Hepatocyte (in vitro differentiated cells): ENCODE results near the gene SLFNL1. TPM values are rescaled to one million over a fixed set of nuclear protein-coding genes. Genes with fewer than 3 reads are reported as not detected.

Experiments
- DNase-seq: peaks from one replicate; pipeline ENCODE4 v3.0.0-alpha.2; 2016; ENCODE audit warnings: low spot score
- H2AFZ ChIP-seq: fragments of 200-600 bp; sonication (generic); 2 replicates; pipeline ENCODE4 v1.6.0; 2016; ENCODE audit warnings: antibody characterized with exemption, mild to moderate bottlenecking
- H3K27ac ChIP-seq: fragments of 200-600 bp; sonication (generic); 2 replicates; pipeline ENCODE4 v1.5.1; 2016; ENCODE audit warnings: mild to moderate bottlenecking
- H3K27me3 ChIP-seq: fragments of 200-600 bp; sonication (generic); 2 replicates; pipeline ENCODE4 v1.6.1; 2016
- H3K36me3 ChIP-seq: fragments of 200-600 bp; sonication (generic); replicated peaks from 2 replicates; pipeline ENCODE4 v1.5.1; 2016; ENCODE audit warnings: low read depth; ENCODE audit not compliant: insufficient read depth
- H3K4me1 ChIP-seq: fragments of 200-600 bp; sonication (generic); 2 replicates; pipeline ENCODE4 v1.5.1; 2016; ENCODE audit warnings: mild to moderate bottlenecking, moderate library complexity; ENCODE audit not compliant: insufficient read depth
- H3K4me2 ChIP-seq: fragments of 200-600 bp; sonication (generic); 2 replicates; pipeline ENCODE4 v1.6.0; 2016
- H3K4me3 ChIP-seq: fragments of 200-600 bp; sonication (generic); 2 replicates; pipeline ENCODE4 v1.5.1; 2016; ENCODE audit warnings: mild to moderate bottlenecking
- H3K79me2 ChIP-seq: fragments of 200-600 bp; sonication (generic); 2 replicates; pipeline ENCODE4 v1.6.0; 2017; ENCODE audit warnings: mild to moderate bottlenecking
- H3K9me2 ChIP-seq: fragments of 200-600 bp; sonication (generic); replicated peaks from 2 replicates; pipeline ENCODE4 v1.6.0; 2017; ENCODE audit warnings: mild to moderate bottlenecking; ENCODE audit not compliant: insufficient read depth
- H3K9me3 ChIP-seq: fragments of 200-600 bp; sonication (generic); 2 replicates; pipeline ENCODE4 v1.5.1; 2016; ENCODE audit warnings: low read depth, mild to moderate bottlenecking
- H4K20me1 ChIP-seq: fragments of 200-600 bp; sonication (generic); 2 replicates; pipeline ENCODE4 v1.6.0; 2016; ENCODE audit warnings: mild to moderate bottlenecking; ENCODE audit not compliant: insufficient read depth, poor library complexity, severe bottlenecking
- EZH2 ChIP-seq: fragments of 200-600 bp; sonication (generic); IDR thresholded peaks from 2 replicates; pipeline ENCODE4 v1.6.1; 2016; ENCODE audit warnings: antibody characterized with exemption, mild to moderate bottlenecking, borderline replicate concordance
- EZH2phosphoT487 ChIP-seq: fragments of 200-600 bp; sonication (generic); IDR thresholded peaks from one replicate; pipeline ENCODE4 v1.6.1; 2018; ENCODE audit warnings: antibody characterized with exemption, mild to moderate bottlenecking, low read depth, moderate library complexity; ENCODE audit not compliant: unreplicated experiment, severe bottlenecking
- WGBS: methylation state at CpG from one replicate; pipeline ENCODE4 v1.1.6; 2016; ENCODE audit warnings: low lambda C conversion rate; ENCODE audit errors: missing lambda C conversion rate; 5-methylcytosine and 5-hydroxymethylcytosine counted together
- polyA plus RNA-seq: library from polyadenylated mRNA; unstranded; fragments of >200 nt; fragmentation: Nextera tagmentation; extraction: Ambion mirVana; gene quantifications from 2 replicates; pipeline ENCODE4 v1.2.1, GENCODE V29; 2016
- total RNA-seq: library from RNA; depleted of rRNA; stranded (reverse); fragments of >200 nt; gene quantifications from 2 replicates; pipeline ENCODE4 v1.2.3, GENCODE V29; 2014
- TF ChIP-seq, protein P1 (sequence below): fragments of 200-600 bp; sonication (generic); IDR thresholded peaks from 2 replicates; pipeline ENCODE4 v1.5.1; 2016; ENCODE audit warnings: antibody characterized with exemption, mild to moderate bottlenecking; ENCODE audit not compliant: poor library complexity

The SLFNL1 gene
- total and polyA plus RNA-seq, 2 experiments from 2014 or later, result 0.18 to 0.27 TPM

DNA sequence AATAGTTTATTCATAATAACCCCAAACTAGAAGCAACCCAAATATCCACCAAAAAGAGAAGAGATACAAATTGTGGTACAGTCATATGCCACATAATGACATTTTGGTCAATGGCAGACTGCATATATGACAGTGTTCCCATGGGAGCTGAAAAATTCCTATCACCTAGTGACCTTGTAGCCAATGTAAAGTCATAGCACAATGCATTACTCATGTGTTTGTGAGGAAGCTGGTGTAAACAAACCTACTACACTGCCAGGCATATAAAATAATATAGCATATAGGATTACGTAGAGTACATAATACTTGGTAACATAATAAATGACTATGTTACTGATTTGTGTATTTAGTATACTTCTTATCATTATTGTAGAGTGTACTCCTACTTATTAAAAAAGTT is 29.5 kb upstream of the SLFNL1 start:
- H3K27me3 ChIP-seq, result no peaks in the 10 kb centered on the region
- H3K36me3 ChIP-seq, result no peaks in the 10 kb centered on the region
- H3K4me3 ChIP-seq, result no peak overlapping the region
- TF ChIP-seq EZH2phosphoT487 (no peak), EZH2 (no peak)
- TF ChIP-seq, protein P1, sequence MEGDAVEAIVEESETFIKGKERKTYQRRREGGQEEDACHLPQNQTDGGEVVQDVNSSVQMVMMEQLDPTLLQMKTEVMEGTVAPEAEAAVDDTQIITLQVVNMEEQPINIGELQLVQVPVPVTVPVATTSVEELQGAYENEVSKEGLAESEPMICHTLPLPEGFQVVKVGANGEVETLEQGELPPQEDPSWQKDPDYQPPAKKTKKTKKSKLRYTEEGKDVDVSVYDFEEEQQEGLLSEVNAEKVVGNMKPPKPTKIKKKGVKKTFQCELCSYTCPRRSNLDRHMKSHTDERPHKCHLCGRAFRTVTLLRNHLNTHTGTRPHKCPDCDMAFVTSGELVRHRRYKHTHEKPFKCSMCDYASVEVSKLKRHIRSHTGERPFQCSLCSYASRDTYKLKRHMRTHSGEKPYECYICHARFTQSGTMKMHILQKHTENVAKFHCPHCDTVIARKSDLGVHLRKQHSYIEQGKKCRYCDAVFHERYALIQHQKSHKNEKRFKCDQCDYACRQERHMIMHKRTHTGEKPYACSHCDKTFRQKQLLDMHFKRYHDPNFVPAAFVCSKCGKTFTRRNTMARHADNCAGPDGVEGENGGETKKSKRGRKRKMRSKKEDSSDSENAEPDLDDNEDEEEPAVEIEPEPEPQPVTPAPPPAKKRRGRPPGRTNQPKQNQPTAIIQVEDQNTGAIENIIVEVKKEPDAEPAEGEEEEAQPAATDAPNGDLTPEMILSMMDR, result no peak
- no peak overlapping the region for H3K27ac ChIP-seq
- H4K20me1 ChIP-seq, result no peaks in the 10 kb centered on the region
- no peak overlapping the region for H3K4me2 ChIP-seq
- DNase-seq, result no peak
- no peaks in the 10 kb centered on the region for H3K9me2 ChIP-seq
- H2AFZ ChIP-seq, result no peak overlapping the region
- WGBS, result 85% methylated on average over 1 of the region's 1 CpG
- no peaks in the 10 kb centered on the region for H3K9me3 ChIP-seq
- H3K79me2 ChIP-seq, result no peaks in the 10 kb centered on the region
- H3K4me1 ChIP-seq, result no peaks in the 10 kb centered on the region

DNA sequence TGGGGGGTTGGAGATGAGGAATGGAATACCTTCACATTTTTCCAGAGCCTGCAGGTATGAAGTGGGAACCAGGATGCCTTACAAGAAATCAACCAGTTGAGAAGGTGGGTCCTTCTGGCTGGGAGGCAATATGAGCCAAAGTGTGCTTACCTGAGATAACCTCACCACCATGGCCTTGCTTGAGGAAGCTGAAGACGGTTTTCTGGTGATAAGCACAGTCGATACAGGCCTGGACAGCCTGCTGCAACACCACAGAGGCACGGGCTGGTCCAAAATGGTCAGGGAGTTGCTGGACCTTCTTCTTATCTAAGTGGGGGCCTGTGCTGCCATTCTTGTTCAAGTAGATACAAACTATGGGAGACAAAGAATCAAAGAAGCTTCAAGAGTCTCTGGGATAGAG is 27.0 kb upstream of the SLFNL1 start:
- WGBS, result 97% methylated on average over 3 of the region's 3 CpGs

DNA sequence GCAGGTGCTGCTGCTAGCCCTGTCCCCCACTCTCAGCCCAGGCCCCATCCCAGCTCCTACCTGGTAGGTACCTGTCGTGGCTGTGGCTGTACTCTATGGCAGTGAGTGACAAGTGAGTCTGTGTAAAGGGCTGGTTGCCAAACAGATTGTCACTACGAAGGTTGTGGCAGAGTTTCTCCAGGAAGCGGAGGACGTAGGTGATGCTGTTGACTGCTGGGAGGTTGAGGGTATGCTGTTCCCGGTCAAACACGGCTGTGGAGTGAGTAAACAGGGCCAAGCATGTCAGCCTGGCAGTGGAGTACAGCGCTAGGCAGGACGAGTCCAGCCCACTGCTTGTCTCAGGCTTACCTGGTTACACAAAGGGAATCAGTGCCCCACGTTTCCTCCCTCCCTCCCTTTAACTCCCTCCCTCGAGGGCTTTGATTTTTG is 24.8 kb upstream of the SLFNL1 start:
- no peak overlapping the region for H2AFZ ChIP-seq

More for the DNA sequence above, 27.0 kb upstream of the SLFNL1 start:
- H3K4me1 ChIP-seq, result no peaks in the 10 kb centered on the region
- H4K20me1 ChIP-seq, result no peaks in the 10 kb centered on the region
- no peak for TF ChIP-seq EZH2phosphoT487
- TF ChIP-seq, protein P1, result no peak
- no peak for TF ChIP-seq EZH2
- no peak overlapping the region for H3K4me3 ChIP-seq
- H3K27me3 ChIP-seq, result no peaks in the 10 kb centered on the region
- no peaks in the 10 kb centered on the region for H3K9me3 ChIP-seq
- no peak overlapping the region for H3K4me2 ChIP-seq
- H2AFZ ChIP-seq, result no peak overlapping the region
- DNase-seq, result no peak
- no peak overlapping the region for H3K27ac ChIP-seq
- H3K79me2 ChIP-seq, result no peaks in the 10 kb centered on the region
- H3K36me3 ChIP-seq, result no peaks in the 10 kb centered on the region
- H3K9me2 ChIP-seq, result no peaks in the 10 kb centered on the region

More for the DNA sequence above, 24.8 kb upstream of the SLFNL1 start:
- WGBS, result 75% methylated on average over 10 of the region's 10 CpGs
- Histone ChIP-seq H3K4me1 (no peaks in the 10 kb centered on the region), H3K27me3 (no peaks in the 10 kb centered on the region), H3K27ac (no peak overlapping the region), H3K79me2 (no peaks in the 10 kb centered on the region), H3K4me3 (no peak overlapping the region), H3K36me3 (no peaks in the 10 kb centered on the region), H3K9me2 (no peaks in the 10 kb centered on the region), H4K20me1 (no peaks in the 10 kb centered on the region), H3K9me3 (no peaks in the 10 kb centered on the region), H3K4me2 (no peak overlapping the region)
- no peak for DNase-seq
- TF ChIP-seq, protein P1, result no peak
- TF ChIP-seq EZH2phosphoT487, result no peak
- TF ChIP-seq EZH2, result no peak
